HepG2 (cell line): Measurements from ENCODE around the gene RERE. TPM values are rescaled to one million over a fixed set of nuclear protein-coding genes. Genes with fewer than 3 reads are reported as not detected.

ENCODE experiments used
- EP300 ChIP-seq, 3 experiments: sonication (generic) in 1 of 3; formaldehyde crosslinking in 1 of 3; IDR thresholded peaks; 2 replicates each; pipeline versions ENCODE4 v1.5.1 to v1.6.1; 2011 to 2020; ENCODE audit warnings: low read depth in 2 of 3, low read length in 2 of 3, borderline replicate concordance in 1 of 3, improper control_type of control experiment in 1 of 3, mild to moderate bottlenecking in 1 of 3, missing genetic modification reagents in 1 of 3, moderate library complexity in 1 of 3
- ETV6 ChIP-seq: sonication (generic); formaldehyde crosslinking; conservative IDR thresholded peaks from 2 replicates; pipeline ENCODE4 v1.4.0; 2020; ENCODE audit warnings: missing genetic modification reagents
- GPN1 ChIP-seq: sonication (generic); formaldehyde crosslinking; IDR thresholded peaks from 2 replicates; pipeline ENCODE4 v1.5.1; 2020; ENCODE audit warnings: missing genetic modification reagents, borderline replicate concordance
- HDAC1 ChIP-seq: sonication (generic); formaldehyde crosslinking; IDR thresholded peaks from 2 replicates; pipeline ENCODE4 v1.5.1; 2020; ENCODE audit warnings: mild to moderate bottlenecking, missing genetic modification reagents
- HHEX ChIP-seq: IDR thresholded peaks from 2 replicates; pipeline ENCODE4 v1.6.1; 2016; ENCODE audit warnings: control low read depth
- HMG20B ChIP-seq: conservative IDR thresholded peaks from 2 replicates; pipeline ENCODE4 v1.6.1; 2016; ENCODE audit warnings: missing genetic modification reagents, missing compliant biosample characterization
- HOXA3 ChIP-seq: sonication (generic); formaldehyde crosslinking; IDR thresholded peaks from 2 replicates; pipeline ENCODE4 v1.5.0; 2020; ENCODE audit warnings: missing genetic modification reagents
- IKZF5 ChIP-seq: IDR thresholded peaks from 2 replicates; pipeline ENCODE4 v1.6.1; 2018; ENCODE audit warnings: missing genetic modification reagents, mild to moderate bottlenecking, missing compliant biosample characterization
- KDM1A ChIP-seq: IDR thresholded peaks from 2 replicates; pipeline ENCODE4 v1.6.1; 2016; ENCODE audit warnings: missing compliant biosample characterization
- KDM6A ChIP-seq: IDR thresholded peaks from 2 replicates; pipeline ENCODE4 v1.6.1; 2016; ENCODE audit warnings: low read depth
- MAF1 ChIP-seq: sonication (generic); formaldehyde crosslinking; IDR thresholded peaks from 2 replicates; pipeline ENCODE4 v1.5.0; 2020; ENCODE audit warnings: missing genetic modification reagents, borderline replicate concordance
- PHF21A ChIP-seq: sonication (generic); formaldehyde crosslinking; IDR thresholded peaks from 2 replicates; pipeline ENCODE4 v1.5.0; 2020; ENCODE audit warnings: mild to moderate bottlenecking, missing genetic modification reagents
- PPARG ChIP-seq: conservative IDR thresholded peaks from 2 replicates; pipeline ENCODE4 v1.6.1; 2016; ENCODE audit warnings: missing biosample characterization, missing genetic modification reagents
- RBFOX2 ChIP-seq: fragments of 200-400 bp; formaldehyde crosslinking; IDR thresholded peaks from 2 replicates; pipeline ENCODE4 v1.6.1; 2017; ENCODE audit warnings: low read depth, mild to moderate bottlenecking, low read length
- RXRB ChIP-seq: IDR thresholded peaks from 2 replicates; pipeline ENCODE4 v1.6.1; 2016; ENCODE audit warnings: borderline replicate concordance, missing genetic modification reagents, missing compliant biosample characterization
- SAP130 ChIP-seq: IDR thresholded peaks from 2 replicates; pipeline ENCODE4 v1.6.1; 2016; ENCODE audit warnings: low read depth
- TFE3 ChIP-seq: IDR thresholded peaks from 2 replicates; pipeline ENCODE4 v1.6.1; 2016
- TOE1 ChIP-seq: sonication (generic); formaldehyde crosslinking; IDR thresholded peaks from 2 replicates; pipeline ENCODE4 v1.4.0; 2020; ENCODE audit warnings: mild to moderate bottlenecking, missing genetic modification reagents
- ZNF121 ChIP-seq: sonication (generic); formaldehyde crosslinking; IDR thresholded peaks from 2 replicates; pipeline ENCODE4 v1.5.0; 2020; ENCODE audit warnings: mild to moderate bottlenecking, missing genetic modification reagents
- ZNF138 ChIP-seq: sonication (generic); formaldehyde crosslinking; IDR thresholded peaks from 2 replicates; pipeline ENCODE4 v1.5.0; 2020; ENCODE audit warnings: mild to moderate bottlenecking, low read depth, missing genetic modification reagents
- ZNF17 ChIP-seq: sonication (generic); formaldehyde crosslinking; IDR thresholded peaks from 2 replicates; pipeline ENCODE4 v1.5.0; 2020; ENCODE audit warnings: mild to moderate bottlenecking, missing genetic modification reagents
- ZNF326 ChIP-seq: sonication (generic); formaldehyde crosslinking; IDR thresholded peaks from 2 replicates; pipeline ENCODE4 v1.4.0; 2020; ENCODE audit warnings: missing genetic modification reagents, borderline replicate concordance
- ZNF33A ChIP-seq: sonication (generic); formaldehyde crosslinking; IDR thresholded peaks from 2 replicates; pipeline ENCODE4 v1.5.1; 2020; ENCODE audit warnings: missing genetic modification reagents, mild to moderate bottlenecking, moderate library complexity, borderline replicate concordance
- ZNF33B ChIP-seq: sonication (generic); formaldehyde crosslinking; IDR thresholded peaks from 2 replicates; pipeline ENCODE4 v1.5.1; 2020; ENCODE audit warnings: mild to moderate bottlenecking, missing genetic modification reagents
- ZNF431 ChIP-seq: sonication (generic); formaldehyde crosslinking; IDR thresholded peaks from 2 replicates; pipeline ENCODE4 v1.9.0; 2022; ENCODE audit warnings: missing genetic modification reagents, low read depth, mild to moderate bottlenecking, borderline replicate concordance
- ZNF629 ChIP-seq: sonication (generic); formaldehyde crosslinking; conservative IDR thresholded peaks from 2 replicates; pipeline ENCODE4 v1.5.0; 2020; ENCODE audit warnings: missing genetic modification reagents
- ZNF768 ChIP-seq: sonication (generic); formaldehyde crosslinking; IDR thresholded peaks from 2 replicates; pipeline ENCODE4 v1.4.0; 2020; ENCODE audit warnings: missing genetic modification reagents
- ZNF816 ChIP-seq: sonication (generic); formaldehyde crosslinking; IDR thresholded peaks from 2 replicates; pipeline ENCODE4 v1.8.0; 2022; ENCODE audit warnings: missing genetic modification reagents, mild to moderate bottlenecking, borderline replicate concordance
- ZNF883 ChIP-seq: sonication (generic); formaldehyde crosslinking; IDR thresholded peaks from 2 replicates; pipeline ENCODE4 v1.5.1; 2020; ENCODE audit warnings: mild to moderate bottlenecking, missing genetic modification reagents; ENCODE audit errors: not compliant biosample characterization
- polyA plus RNA-seq, 8 experiments: library from polyadenylated mRNA; depleted of rRNA in 3 of 8; stranded (reverse) in 7 of 8; unstranded in 1 of 8; fragments of >200 nt; fragmentation: Illumina TruSeq in 4 of 8; extraction: Trizol in 4 of 8; gene quantifications; 2 replicates each; pipeline versions ENCODE4 v1.2.1 to v1.2.3, GENCODE V29; 2011 to 2016; ENCODE audit warnings: low read depth in 4 of 8, missing spikeins in 1 of 8, mixed read lengths in 1 of 8; ENCODE audit not compliant: insufficient read depth in 1 of 8
- total RNA-seq, 5 experiments: library from RNA; depleted of rRNA; stranded (reverse); fragments of >200 nt; fragmentation: Illumina TruSeq; extraction: Trizol; gene quantifications; 2 replicates each; pipeline ENCODE4 v1.2.3, GENCODE V29; 2016; ENCODE audit warnings: low read depth in 1 of 5

Gene RERE
- total and polyA plus RNA-seq, 2 of the 13 experiments (the other 11 are each of a cell fraction or from before 2014, with no cell fraction given), result 18.3 to 21.9 TPM

DNA sequence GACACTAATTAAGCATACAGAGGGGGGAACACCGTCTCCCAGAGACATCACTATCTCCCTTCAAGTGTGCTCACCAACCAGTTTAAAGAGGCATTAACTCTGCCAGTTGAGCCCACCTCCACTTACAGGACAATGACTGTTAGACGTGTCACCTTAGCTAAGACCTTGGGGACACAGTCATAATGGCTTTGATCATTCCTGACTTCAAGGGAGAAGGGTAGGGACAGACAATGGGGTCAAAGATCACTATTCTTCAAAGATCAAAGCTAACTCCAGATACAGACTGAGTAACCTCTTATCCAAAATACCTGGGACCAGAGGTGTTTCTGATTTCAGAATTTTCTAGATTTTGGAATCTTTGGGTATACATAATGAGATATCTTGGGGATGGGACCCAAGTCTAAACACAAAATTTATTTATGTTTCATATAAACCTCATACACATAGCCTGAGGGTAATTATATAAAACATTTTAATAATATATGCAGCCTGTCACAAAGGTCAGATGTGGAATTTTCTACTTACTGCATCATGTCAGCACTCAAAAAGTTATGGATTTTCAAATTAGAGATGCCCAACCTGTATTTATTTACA lies 253.4 kb downstream of the RERE start (continued):
- TF ChIP-seq ZNF816 (CRISPR knock-in tag) (no peak), RXRB (CRISPR knock-in tag) (peak; percentile 87), GPN1 (CRISPR knock-in tag) (no peak), KDM6A (CRISPR knock-in tag) (peak; percentile 33; the same call in 1 of the 2 replicates), ZNF33A (CRISPR knock-in tag) (no peak), ZNF883 (CRISPR knock-in tag) (no peak), HMG20B (peak; percentile 65; the same call in 1 of the 2 replicates), PPARG (CRISPR knock-in tag) (peak; percentile 88), ZNF768 (no peak), ZNF121 (no peak), HOXA3 (CRISPR knock-in tag) (peak; percentile 45; the same call in 1 of the 2 replicates), IKZF5 (CRISPR knock-in tag) (peak; percentile 38; the same call in 1 of the 2 replicates), SAP130 (peak; percentile 71), ETV6 (CRISPR knock-in tag) (no peak), KDM1A (CRISPR knock-in tag) (peak; percentile 63; the same call in 1 of the 2 replicates), TFE3 (CRISPR knock-in tag) (peak; percentile 44; the same call in 1 of the 2 replicates), ZNF138 (CRISPR knock-in tag) (no peak), ZNF326 (no peak), HDAC1 (0 out of 2 replicates have a peak, but pooled peaks have one; percentile 35), ZNF629 (CRISPR knock-in tag) (no peak), ZNF17 (CRISPR knock-in tag) (no peak), HHEX (CRISPR knock-in tag) (peak; percentile 52; the same call in 1 of the 2 replicates), ZNF33B (CRISPR knock-in tag) (no peak), ZNF431 (CRISPR knock-in tag) (no peak), TOE1 (no peak), PHF21A (peak; percentile 61; the same call in 1 of the 2 replicates), MAF1 (no peak), EP300 (IDR thresholded peaks at IDR 0.05; ENCODE audit: low read depth in 2 of 2, low read length in 2 of 2) (peak; percentile 46 to 92; a peak in 3 of 4 replicates), EP300 (CRISPR knock-in tag; IDR thresholded peaks at IDR 0.05; ENCODE audit: borderline replicate concordance) (peak; percentile 89), RBFOX2 (no peak)
